Tibial nerve (tissue), 4 donors: Measurements from ENCODE around the gene FAM170B. TPM values are rescaled to one million over a fixed set of nuclear protein-coding genes. Genes with fewer than 3 reads are reported as not detected.

Experiments used
- DNase-seq, 2 donors: peaks; one replicate each; pipeline ENCODE4 v3.0.0-alpha.2; 2019; ENCODE audit warnings: low spot score in 2 of 2
- H3K27ac ChIP-seq, 4 donors: fragments of 200-600 bp; sonication (generic) in 3 of 4; one replicate each; pipeline ENCODE4 v1.5.1; 2017 to 2019; ENCODE audit warnings: mild to moderate bottlenecking in 1 of 4
- H3K27me3 ChIP-seq, 2 donors: fragments of 200-600 bp; sonication (generic) in 1 of 2; one replicate each; pipeline versions ENCODE4 v1.5.1 to v1.6.0; 2017 to 2019
- H3K36me3 ChIP-seq, 3 donors: fragments of 200-600 bp; sonication (generic); one replicate each; pipeline ENCODE4 v1.5.1; 2018 to 2019
- H3K4me1 ChIP-seq, 4 donors: fragments of 200-600 bp; sonication (generic) in 3 of 4; one replicate each; pipeline ENCODE4 v1.5.1; 2017 to 2019
- H3K4me3 ChIP-seq, 4 donors: fragments of 200-600 bp; sonication (generic) in 3 of 4; one replicate each; pipeline ENCODE4 v1.5.1; 2017 to 2019; ENCODE audit warnings: mild to moderate bottlenecking in 1 of 4, moderate library complexity in 1 of 4
- H3K9me3 ChIP-seq, 4 donors: fragments of 200-600 bp; sonication (generic) in 3 of 4; one replicate each; pipeline ENCODE4 v1.5.1; 2017 to 2019
- CTCF ChIP-seq, 5 experiments: fragments of 200-600 bp in 3 of 5; fragments of 450-650 bp in 2 of 5; sonication (generic) in 3 of 5; IDR thresholded peaks; one replicate each; pipeline ENCODE4 v1.5.1; 2016 to 2019; ENCODE audit warnings: antibody characterized with exemption in 5 of 5, mild to moderate bottlenecking in 3 of 5, moderate library complexity in 2 of 5
- EP300 ChIP-seq, 2 donors: sonication (generic); formaldehyde crosslinking; IDR thresholded peaks; one replicate each; pipeline ENCODE4 v1.6.1; 2017; ENCODE audit warnings: antibody characterized with exemption in 2 of 2, mild to moderate bottlenecking in 1 of 2
- POLR2A ChIP-seq, 2 donors: fragments of 450-650 bp; IDR thresholded peaks; one replicate each; pipeline ENCODE4 v1.6.1; 2017; ENCODE audit warnings: antibody characterized with exemption in 2 of 2, mild to moderate bottlenecking in 2 of 2, moderate library complexity in 2 of 2
- WGBS, 2 donors: methylation state at CpG; one replicate each; pipeline ENCODE4 v1.1.5; 2018; 5-methylcytosine and 5-hydroxymethylcytosine counted together
- total RNA-seq, 4 donors: library from RNA; depleted of rRNA; stranded (reverse); fragments of >200 nt; gene quantifications; one replicate each; pipeline ENCODE4 v1.1.0, GENCODE V29; 2016

FAM170B gene
- total RNA-seq, 4 donors from 2014 or later: 0.63 TPM; not detected in 3

GRCh38 chr10:49160110-49160509 is 26.3 kb upstream of the FAM170B start:
- Histone ChIP-seq H3K9me3 (no peaks in the 10 kb centered on the region), H3K27ac (no peak overlapping the region), H3K4me3 (no peak overlapping the region), H3K36me3 (no peaks in the 10 kb centered on the region), H3K4me1 (no peaks in the 10 kb centered on the region), H3K27me3 (no peaks in the 10 kb centered on the region)
- DNase-seq: no peak
- no peak for TF ChIP-seq POLR2A (IDR thresholded peaks at IDR 0.05)
- no peak for TF ChIP-seq CTCF (IDR thresholded peaks at IDR 0.05)
- TF ChIP-seq EP300 (IDR thresholded peaks at IDR 0.05): no peak
- 84 to 85% methylated on average over 5 of the region's 5 CpGs for WGBS, 2 donors

GRCh38 chr10:49158915-49159314 is 25.1 kb upstream of the FAM170B start:
- no peaks in the 10 kb centered on the region for H3K27me3 ChIP-seq
- no peak overlapping the region for H3K27ac ChIP-seq
- H3K9me3 ChIP-seq: no peaks in the 10 kb centered on the region
- H3K36me3 ChIP-seq: no peaks in the 10 kb centered on the region
- DNase-seq: no peak
- no peaks in the 10 kb centered on the region for H3K4me1 ChIP-seq
- no peak for TF ChIP-seq CTCF (IDR thresholded peaks at IDR 0.05)
- TF ChIP-seq POLR2A (IDR thresholded peaks at IDR 0.05): no peak
- TF ChIP-seq EP300 (IDR thresholded peaks at IDR 0.05): no peak
- no peak overlapping the region for H3K4me3 ChIP-seq
- WGBS, 2 donors: 72 to 74% methylated on average over 3 of the region's 3 CpGs

GRCh38 chr10:49158404-49158803 is 24.6 kb upstream of the FAM170B start:
- DNase-seq: no peak
- WGBS, 2 donors: 62 to 67% methylated on average over 7 of the region's 7 CpGs

GRCh38 chr10:49157229-49157628 is 23.4 kb upstream of the FAM170B start:
- DNase-seq: no peak
- no peaks in the 10 kb centered on the region for H3K4me1 ChIP-seq
- TF ChIP-seq EP300 (IDR thresholded peaks at IDR 0.05) (no peak), POLR2A (IDR thresholded peaks at IDR 0.05) (no peak), CTCF (IDR thresholded peaks at IDR 0.05) (no peak)
- H3K27ac ChIP-seq: no peak overlapping the region
- H3K27me3 ChIP-seq: no peaks in the 10 kb centered on the region
- WGBS, 2 donors: 94 to 95% methylated on average over 3 of the region's 3 CpGs
- no peaks in the 10 kb centered on the region for H3K36me3 ChIP-seq
- no peak overlapping the region for H3K4me3 ChIP-seq
- no peaks in the 10 kb centered on the region for H3K9me3 ChIP-seq

More at GRCh38 chr10:49158404-49158803, 24.6 kb upstream of the FAM170B start:
- no peak overlapping the region for H3K4me3 ChIP-seq
- H3K27me3 ChIP-seq: no peaks in the 10 kb centered on the region
- H3K4me1 ChIP-seq: no peaks in the 10 kb centered on the region
- TF ChIP-seq EP300 (IDR thresholded peaks at IDR 0.05) (no peak), CTCF (IDR thresholded peaks at IDR 0.05) (no peak), POLR2A (IDR thresholded peaks at IDR 0.05) (no peak)
- no peak overlapping the region for H3K27ac ChIP-seq
- no peaks in the 10 kb centered on the region for H3K9me3 ChIP-seq
- no peaks in the 10 kb centered on the region for H3K36me3 ChIP-seq

- DNase-seq: no peak
- H3K36me3 ChIP-seq: no peaks in the 10 kb centered on the region
- H3K4me1 ChIP-seq: no peaks in the 10 kb centered on the region
- no peak for TF ChIP-seq POLR2A (IDR thresholded peaks at IDR 0.05)
- no peak for TF ChIP-seq EP300 (IDR thresholded peaks at IDR 0.05)
- TF ChIP-seq CTCF (IDR thresholded peaks at IDR 0.05): no peak
- H3K27ac ChIP-seq: no peak overlapping the region
- no peak overlapping the region for H3K4me3 ChIP-seq
- 84 to 91% methylated on average over 6 of the region's 6 CpGs for WGBS, 2 donors
- no peaks in the 10 kb centered on the region for H3K9me3 ChIP-seq
- no peaks in the 10 kb centered on the region for H3K27me3 ChIP-seq
Measured at GRCh38 chr10:49154641-49155040, 20.8 kb upstream of the FAM170B start.
